Esophagus muscularis mucosa (tissue), 3 donors: ENCODE data around the gene MSI2.

Experiments used
- CTCF ChIP-seq, 3 experiments: fragments of 200-600 bp in 2 of 3; fragments of 450-650 bp in 1 of 3; sonication (generic) in 2 of 3; IDR thresholded peaks; one replicate each; pipeline ENCODE4 v1.5.1; 2017 to 2019; ENCODE audit warnings: antibody characterized with exemption in 3 of 3, mild to moderate bottlenecking in 2 of 3, moderate library complexity in 1 of 3
- POLR2A ChIP-seq: fragments of 450-650 bp; IDR thresholded peaks from one replicate; pipeline ENCODE4 v1.6.1; 2017; ENCODE audit warnings: antibody characterized with exemption, moderate library complexity, mild to moderate bottlenecking, low read depth
- POLR2AphosphoS5 ChIP-seq, 2 donors: sonication (generic); formaldehyde crosslinking; IDR thresholded peaks; one replicate each; pipeline ENCODE4 v1.6.1; 2017; ENCODE audit warnings: antibody characterized with exemption in 2 of 2

DNA sequence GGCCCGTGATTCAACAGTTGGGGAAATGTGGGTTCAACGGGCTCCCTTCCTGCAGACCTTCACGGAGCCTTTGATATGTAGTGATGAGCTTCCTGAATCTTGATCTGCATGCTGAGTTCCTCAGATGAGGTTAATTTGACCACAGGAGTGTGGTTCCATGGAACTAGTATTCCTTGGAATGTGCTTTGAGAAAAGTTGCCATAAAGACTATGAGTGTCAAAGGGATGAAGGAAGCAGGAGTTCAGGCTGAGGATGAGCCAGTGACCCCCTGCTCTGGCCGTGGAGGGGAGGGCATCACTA, 229.2 kb downstream of the MSI2 start:
- TF ChIP-seq POLR2AphosphoS5 (IDR thresholded peaks at IDR 0.05) = no peak
- no peak for TF ChIP-seq CTCF (IDR thresholded peaks at IDR 0.05)
- no peak for TF ChIP-seq POLR2A
